Uterus (tissue), 4 donors: ENCODE measurements around the gene TTC39C. TPM values are rescaled to one million over a fixed set of nuclear protein-coding genes. Genes with fewer than 3 reads are reported as not detected.
A peak's percentile ranks its signal among the peaks of the same experiment; 100 is the strongest.

Experiments used
- DNase-seq, 2 donors: peaks; one replicate each; pipeline ENCODE4 v3.0.0-alpha.2; 2019 to 2020
- H3K27ac ChIP-seq, 2 donors: fragments of 200-600 bp; sonication (generic); 1 replicate in 1 of 2; 2 replicates in 1 of 2; pipeline ENCODE4 v1.5.1; 2016 to 2018
- H3K27me3 ChIP-seq, 2 donors: fragments of 200-600 bp; sonication (generic); one replicate each; pipeline ENCODE4 v1.5.1; 2018 to 2019; ENCODE audit warnings: control low read depth in 1 of 2
- H3K36me3 ChIP-seq, 2 donors: fragments of 200-600 bp; sonication (generic); one replicate each; pipeline ENCODE4 v1.5.1; 2019; ENCODE audit warnings: control low read depth in 1 of 2
- H3K4me1 ChIP-seq, 2 donors: fragments of 200-600 bp; sonication (generic); one replicate each; pipeline ENCODE4 v1.5.1; 2018 to 2019; ENCODE audit warnings: control low read depth in 1 of 2
- H3K4me3 ChIP-seq, 2 donors: fragments of 200-600 bp; sonication (generic); 1 replicate in 1 of 2; 2 replicates in 1 of 2; pipeline ENCODE4 v1.5.1; 2018 to 2019; ENCODE audit warnings: mild to moderate bottlenecking in 1 of 2
- H3K9me3 ChIP-seq, 2 donors: fragments of 200-600 bp; sonication (generic); one replicate each; pipeline ENCODE4 v1.5.1; 2019; ENCODE audit warnings: control low read depth in 1 of 2
- POLR2A ChIP-seq, 2 donors: fragments of 450-650 bp; IDR thresholded peaks; one replicate each; pipeline ENCODE4 v1.6.1; 2016; ENCODE audit warnings: antibody characterized with exemption in 2 of 2, mild to moderate bottlenecking in 1 of 2, moderate library complexity in 1 of 2
- intact Hi-C: fragments of 100-400 bp; cut with DNase I; formaldehyde crosslinking; loops from one replicate; pipeline ENCODE4 v1.15.1; 2023; ENCODE audit warnings: low total_unique reads
- total RNA-seq, 4 donors: library from RNA; depleted of rRNA in 3 of 4; stranded (reverse); fragments of >200 nt in 3 of 4; gene quantifications; one replicate each; pipeline versions ENCODE4 v1.1.0 to v1.2.4, GENCODE V29; 2014 to 2023
- TF ChIP-seq, protein P1 (sequence below), 4 experiments: fragments of 200-600 bp in 2 of 4; fragments of 450-650 bp in 2 of 4; sonication (generic) in 2 of 4; IDR thresholded peaks; one replicate each; pipeline ENCODE4 v1.5.1; 2016 to 2019; ENCODE audit warnings: antibody characterized with exemption in 4 of 4, mild to moderate bottlenecking in 2 of 4, moderate library complexity in 1 of 4
- donor health status: DM: yes; HTN: yes; CAD: no.

Gene TTC39C
- total RNA-seq, 4 donors from 2014 or later: 25.6 to 50.6 (median 33.5) TPM

DNA sequence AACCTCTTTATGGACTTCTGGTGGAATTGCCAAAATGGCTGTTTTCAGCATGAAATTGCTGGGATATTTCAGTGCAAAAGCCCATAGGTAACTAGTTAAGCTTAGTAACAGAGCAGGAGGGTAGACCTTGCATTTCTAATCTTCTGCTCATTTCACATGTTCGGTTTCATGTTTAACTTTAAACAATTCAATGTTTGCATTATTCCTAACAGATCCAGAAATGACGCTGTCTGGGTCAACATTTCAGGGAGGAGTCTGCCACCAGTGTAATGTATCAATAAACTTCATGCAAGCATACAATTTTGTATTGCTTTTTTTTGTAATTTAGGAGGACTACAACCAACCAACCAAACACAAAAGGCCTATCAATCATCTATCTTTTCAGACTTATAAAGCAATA is 146.8 kb downstream of the TTC39C start:
- Histone ChIP-seq H3K4me3 (no peak overlapping the region), H3K4me1 (no peaks in the 10 kb centered on the region), H3K27me3 (no peaks in the 10 kb centered on the region), H3K9me3 (no peaks in the 10 kb centered on the region), H3K36me3 (no peaks in the 10 kb centered on the region), H3K27ac (no peak overlapping the region)
- intact Hi-C loops: no loop called here
- TF ChIP-seq POLR2A (IDR thresholded peaks at IDR 0.05): no peak
- TF ChIP-seq, protein P1, sequence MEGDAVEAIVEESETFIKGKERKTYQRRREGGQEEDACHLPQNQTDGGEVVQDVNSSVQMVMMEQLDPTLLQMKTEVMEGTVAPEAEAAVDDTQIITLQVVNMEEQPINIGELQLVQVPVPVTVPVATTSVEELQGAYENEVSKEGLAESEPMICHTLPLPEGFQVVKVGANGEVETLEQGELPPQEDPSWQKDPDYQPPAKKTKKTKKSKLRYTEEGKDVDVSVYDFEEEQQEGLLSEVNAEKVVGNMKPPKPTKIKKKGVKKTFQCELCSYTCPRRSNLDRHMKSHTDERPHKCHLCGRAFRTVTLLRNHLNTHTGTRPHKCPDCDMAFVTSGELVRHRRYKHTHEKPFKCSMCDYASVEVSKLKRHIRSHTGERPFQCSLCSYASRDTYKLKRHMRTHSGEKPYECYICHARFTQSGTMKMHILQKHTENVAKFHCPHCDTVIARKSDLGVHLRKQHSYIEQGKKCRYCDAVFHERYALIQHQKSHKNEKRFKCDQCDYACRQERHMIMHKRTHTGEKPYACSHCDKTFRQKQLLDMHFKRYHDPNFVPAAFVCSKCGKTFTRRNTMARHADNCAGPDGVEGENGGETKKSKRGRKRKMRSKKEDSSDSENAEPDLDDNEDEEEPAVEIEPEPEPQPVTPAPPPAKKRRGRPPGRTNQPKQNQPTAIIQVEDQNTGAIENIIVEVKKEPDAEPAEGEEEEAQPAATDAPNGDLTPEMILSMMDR (IDR thresholded peaks at IDR 0.05): no peak
- DNase-seq: no peak

DNA sequence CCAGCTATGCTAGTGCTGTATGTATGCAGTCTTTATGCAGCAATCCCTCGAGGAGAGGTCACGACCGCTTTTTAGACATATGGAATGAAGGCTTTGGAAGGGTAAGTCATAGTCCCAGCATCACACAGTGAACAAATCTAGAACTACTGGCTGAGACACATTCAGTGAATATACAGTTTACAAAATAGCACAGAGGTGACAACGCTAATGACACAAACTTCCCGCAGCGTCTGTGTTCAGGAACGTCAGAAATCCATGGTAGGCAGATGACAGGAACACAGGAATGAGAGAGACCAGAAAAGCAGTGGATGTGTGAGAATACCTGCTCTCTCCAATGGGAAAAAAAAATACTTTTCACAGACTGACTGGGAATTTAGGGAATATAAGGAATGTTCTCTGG is 153.9 kb downstream of the TTC39C start:
- Histone ChIP-seq H3K36me3 (no peaks in the 10 kb centered on the region), H3K27ac (no peak overlapping the region), H3K4me3 (no peak overlapping the region), H3K4me1 (no peaks in the 10 kb centered on the region), H3K27me3 (no peaks in the 10 kb centered on the region), H3K9me3 (no peaks in the 10 kb centered on the region)
- DNase-seq: no peak
- intact Hi-C loops: no loop called here
- no peak for TF ChIP-seq POLR2A (IDR thresholded peaks at IDR 0.05)
- TF ChIP-seq, protein P1 (IDR thresholded peaks at IDR 0.05): no peak

DNA sequence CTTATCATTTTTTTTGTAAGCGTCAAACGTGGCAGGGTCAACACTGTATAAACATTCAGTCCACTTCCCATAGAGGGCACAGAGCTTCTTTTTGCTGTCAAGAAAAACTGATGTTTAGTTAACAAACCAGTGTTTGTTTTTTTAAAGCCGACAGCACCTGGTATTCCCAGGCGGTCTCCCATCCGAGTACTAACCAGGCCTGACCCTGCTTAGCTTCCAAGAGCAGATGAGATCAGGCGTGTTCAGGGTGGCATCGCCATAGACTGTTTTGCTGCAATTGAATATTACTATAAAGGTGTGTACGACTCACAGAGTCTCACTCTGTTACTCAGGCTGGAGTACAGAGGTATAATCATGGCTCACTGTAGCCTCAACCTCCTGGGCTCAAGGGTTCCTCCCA is 155.8 kb downstream of the TTC39C start:
- Histone ChIP-seq H3K27ac (no peak overlapping the region), H3K4me1 (no peaks in the 10 kb centered on the region), H3K9me3 (no peaks in the 10 kb centered on the region), H3K36me3 (no peaks in the 10 kb centered on the region), H3K27me3 (no peaks in the 10 kb centered on the region), H3K4me3 (no peak overlapping the region)
- no peak for TF ChIP-seq POLR2A (IDR thresholded peaks at IDR 0.05)
- TF ChIP-seq, protein P1 (IDR thresholded peaks at IDR 0.05): no peak
- intact Hi-C loops: no loop called here
- no peak for DNase-seq

DNA sequence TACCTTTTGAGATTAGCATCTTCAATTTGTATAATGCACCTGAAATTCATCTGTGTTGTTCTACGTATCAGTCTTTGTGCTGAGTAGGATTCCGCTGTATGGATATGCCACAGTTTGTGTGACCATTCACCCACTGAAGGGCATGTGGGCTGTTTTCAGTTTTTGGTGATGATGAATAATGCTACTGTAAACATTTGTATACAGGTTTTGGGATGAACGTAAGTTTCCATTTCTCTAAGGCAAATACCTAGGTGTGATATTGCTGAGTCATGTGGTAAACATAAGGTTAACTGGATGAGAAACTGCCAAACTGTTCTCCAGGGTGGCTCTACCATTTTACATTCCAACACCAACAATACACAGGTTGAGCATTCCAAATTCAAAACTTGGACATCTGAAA is 159.4 kb downstream of the TTC39C start:
- no peak for TF ChIP-seq POLR2A (IDR thresholded peaks at IDR 0.05)
- TF ChIP-seq, protein P1 (IDR thresholded peaks at IDR 0.05): no peak
- Histone ChIP-seq H3K4me3 (no peak overlapping the region), H3K27ac (no peak overlapping the region), H3K4me1 (no peaks in the 10 kb centered on the region), H3K36me3 (no peaks in the 10 kb centered on the region), H3K9me3 (no peaks in the 10 kb centered on the region), H3K27me3 (no peaks in the 10 kb centered on the region)
- intact Hi-C loops: no loop called here
- no peak for DNase-seq

DNA sequence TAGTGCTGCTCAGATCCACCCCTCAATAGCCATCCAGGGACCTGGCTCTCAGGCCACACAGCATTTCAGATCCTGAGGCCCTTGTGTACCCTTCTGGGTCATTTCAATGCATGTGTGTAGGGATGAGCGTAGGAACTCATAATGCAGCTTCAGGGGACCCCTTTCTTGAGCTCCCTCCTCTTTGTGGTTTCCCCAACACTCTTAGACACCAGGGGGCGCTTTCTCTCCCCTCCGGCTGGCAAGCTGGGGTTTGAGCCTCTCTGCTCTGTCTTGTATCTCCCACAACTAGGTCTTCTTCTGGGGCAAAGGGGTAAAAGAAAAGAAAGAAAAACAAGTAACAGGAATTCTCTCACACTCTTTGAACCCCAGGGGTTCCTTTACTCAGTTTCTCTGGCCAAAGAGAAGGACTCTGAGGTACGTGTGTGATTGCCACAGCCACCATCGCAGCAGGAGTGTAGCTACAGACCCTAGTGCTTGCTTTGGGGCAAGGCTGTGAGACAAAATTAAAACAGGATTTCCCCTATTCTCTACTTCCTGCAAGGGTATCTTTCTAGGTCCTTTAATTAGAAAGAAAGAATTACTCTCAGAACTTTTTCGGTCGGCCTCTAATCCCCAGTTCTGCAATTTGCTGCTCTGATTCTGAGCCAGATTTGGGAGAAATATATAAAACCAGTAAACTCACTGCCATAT is 162.3 kb downstream of the TTC39C start:
- Histone ChIP-seq H3K27ac (no peak overlapping the region), H3K27me3 (no peaks in the 10 kb centered on the region), H3K36me3 (no peaks in the 10 kb centered on the region), H3K9me3 (no peaks in the 10 kb centered on the region), H3K4me3 (no peak overlapping the region), H3K4me1 (no peaks in the 10 kb centered on the region)
- peak; percentile 47 to 67 for DNase-seq
- intact Hi-C loops: no loop called here
- TF ChIP-seq, protein P1 (IDR thresholded peaks at IDR 0.05): peak; percentile 50 to 73 (median 62)
- no peak for TF ChIP-seq POLR2A (IDR thresholded peaks at IDR 0.05)
